Endothelial cell of umbilical vein (primary cell): Measurements from ENCODE around the gene GNAT1.

ENCODE experiments used
- EZH2 ChIP-seq: IDR thresholded peaks from 2 replicates; pipeline ENCODE4 v1.6.1; 2012; ENCODE audit warnings: borderline replicate concordance, low read depth, mild to moderate bottlenecking, moderate library complexity, low read length, inconsistent platforms; ENCODE audit not compliant: severe bottlenecking
- FOS ChIP-seq: IDR thresholded peaks from 2 replicates; pipeline ENCODE4 v1.6.1; 2011; ENCODE audit warnings: mild to moderate bottlenecking, low read length, moderate library complexity, borderline replicate concordance; ENCODE audit not compliant: insufficient read depth
- GATA2 ChIP-seq: IDR thresholded peaks from 2 replicates; pipeline ENCODE4 v1.7.0; 2011; ENCODE audit warnings: low read depth, mild to moderate bottlenecking, moderate library complexity, mixed read lengths, low read length; ENCODE audit not compliant: insufficient read length, insufficient read depth
- MYC ChIP-seq: IDR thresholded peaks from one replicate; pipeline ENCODE4 v1.6.1; 2011; ENCODE audit warnings: mild to moderate bottlenecking, low read depth, low read length
- POLR2A ChIP-seq: IDR thresholded peaks from 2 replicates; pipeline ENCODE4 v1.6.1; 2012; ENCODE audit warnings: low read depth, mild to moderate bottlenecking, control low read depth, low read length
- POLR2AphosphoS5 ChIP-seq: IDR thresholded peaks from 2 replicates; pipeline ENCODE4 v1.6.1; 2012; ENCODE audit warnings: low read depth, mild to moderate bottlenecking, control low read depth, low read length, moderate library complexity; ENCODE audit not compliant: insufficient read depth
- TF ChIP-seq, protein P1 (sequence below), 2 donors: IDR thresholded peaks; 1 replicate in 1 of 2; 2 replicates in 1 of 2; pipeline ENCODE4 v1.5.1; 2011; ENCODE audit warnings: low read length in 2 of 2, mild to moderate bottlenecking in 2 of 2, moderate library complexity in 2 of 2, control low read depth in 1 of 2, inconsistent platforms in 1 of 2, low read depth in 1 of 2; ENCODE audit not compliant: insufficient read depth in 1 of 2; ENCODE audit errors: extremely low read depth in 1 of 2

GRCh38 chr3:50147861-50148260 is 43.5 kb upstream of the GNAT1 start:
- TF ChIP-seq, protein P1, sequence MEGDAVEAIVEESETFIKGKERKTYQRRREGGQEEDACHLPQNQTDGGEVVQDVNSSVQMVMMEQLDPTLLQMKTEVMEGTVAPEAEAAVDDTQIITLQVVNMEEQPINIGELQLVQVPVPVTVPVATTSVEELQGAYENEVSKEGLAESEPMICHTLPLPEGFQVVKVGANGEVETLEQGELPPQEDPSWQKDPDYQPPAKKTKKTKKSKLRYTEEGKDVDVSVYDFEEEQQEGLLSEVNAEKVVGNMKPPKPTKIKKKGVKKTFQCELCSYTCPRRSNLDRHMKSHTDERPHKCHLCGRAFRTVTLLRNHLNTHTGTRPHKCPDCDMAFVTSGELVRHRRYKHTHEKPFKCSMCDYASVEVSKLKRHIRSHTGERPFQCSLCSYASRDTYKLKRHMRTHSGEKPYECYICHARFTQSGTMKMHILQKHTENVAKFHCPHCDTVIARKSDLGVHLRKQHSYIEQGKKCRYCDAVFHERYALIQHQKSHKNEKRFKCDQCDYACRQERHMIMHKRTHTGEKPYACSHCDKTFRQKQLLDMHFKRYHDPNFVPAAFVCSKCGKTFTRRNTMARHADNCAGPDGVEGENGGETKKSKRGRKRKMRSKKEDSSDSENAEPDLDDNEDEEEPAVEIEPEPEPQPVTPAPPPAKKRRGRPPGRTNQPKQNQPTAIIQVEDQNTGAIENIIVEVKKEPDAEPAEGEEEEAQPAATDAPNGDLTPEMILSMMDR (IDR thresholded peaks at IDR 0.05; ENCODE audit: extremely low read depth in 1 of 2, insufficient read depth in 1 of 2, low read depth in 1 of 2, low read length in 2 of 2), result no peak
- TF ChIP-seq POLR2AphosphoS5 (no peak), EZH2 (no peak), MYC (no peak), FOS (no peak), POLR2A (no peak), GATA2 (no peak)
